ENCODE measurements around the gene RNF144B. TPM values are rescaled to one million over a fixed set of nuclear protein-coding genes. Genes with fewer than 3 reads are reported as not detected.
A peak's percentile ranks its signal among the peaks of the same experiment; 100 is the strongest.

Gene RNF144B
- total RNA-seq, 1 experiment from 2014 or later, result 26.2 TPM

GRCh38 chr6:18342223-18342622 lies 44.9 kb upstream of the RNF144B start:
- no peak overlapping the region for H2AFZ ChIP-seq
- BruUV-seq (replicated peaks), result no TSS peak
- CTCF ChIA-PET, result interaction anchor here (0.6 to 0.7 kb wide), 3 partner anchors 8 to 22 kb away, joined by 3 to 14 read pairs (median 5); no protein-coding TSS in a partner anchor

GRCh38 chr6:18343741-18344140 lies 43.4 kb upstream of the RNF144B start:
- H2AFZ ChIP-seq, result peak overlapping the region; percentile 49
- peak overlapping the region; percentile 68 for H3K27ac ChIP-seq
- no peaks in the 10 kb centered on the region for H4K20me1 ChIP-seq (ENCODE audit: insufficient read depth)
- no peaks in the 10 kb centered on the region for H3K27me3 ChIP-seq (ENCODE audit: insufficient read depth, low read depth)
- CTCF ChIA-PET, result no interaction called here
- DNase-seq, result peak in 1 of 2 experiments; percentile 73
- peaks cover 22% of the 10 kb centered on the region for H3K4me1 ChIP-seq (replicated peaks; ENCODE audit: insufficient read depth)
- no peaks in the 10 kb centered on the region for H3K9me2 ChIP-seq (ENCODE audit: insufficient read depth)
- no peaks in the 10 kb centered on the region for H3K36me3 ChIP-seq (ENCODE audit: low read depth)
- intact Hi-C loops (cut with micrococcal nuclease; ENCODE audit: unreplicated experiment), result loop anchor here (1.0 to 5.0 kb wide), 3 partner anchors 44 to 159 kb away; partner anchors contain the start of gene RNF144B
- H3K4me3 ChIP-seq, result no peak overlapping the region
- no TSS peak for BruUV-seq (replicated peaks)
- H3K79me2 ChIP-seq (ENCODE audit: low read depth), result no peaks in the 10 kb centered on the region
- no peaks in the 10 kb centered on the region for H3K9me3 ChIP-seq (ENCODE audit: insufficient read depth, low read depth)
- POLR2A ChIA-PET (ENCODE audit: unreplicated experiment), result interaction anchor here (0.6 kb wide), 2 partner anchors 88 to 1310 kb away, joined by 8 to 9 read pairs; no protein-coding TSS in a partner anchor
- H3F3A ChIP-seq (ENCODE audit: insufficient read depth, low read depth), result no peaks in the 10 kb centered on the region
- TF ChIP-seq EZH2 (IDR thresholded peaks at IDR 0.05; ENCODE audit: low read depth) (no peak), CTCF (conservative IDR thresholded peaks at IDR 0.05) (no peak)
- H3K4me2 ChIP-seq, result peak overlapping the region; percentile 54

More at GRCh38 chr6:18342223-18342622, 44.9 kb upstream of the RNF144B start:
- peak in 1 of 2 experiments; percentile 6 for DNase-seq
- Histone ChIP-seq H3K9me2 (ENCODE audit: insufficient read depth) (no peaks in the 10 kb centered on the region), H3K4me1 (replicated peaks; ENCODE audit: insufficient read depth) (peaks cover 22% of the 10 kb centered on the region), H4K20me1 (ENCODE audit: insufficient read depth) (no peaks in the 10 kb centered on the region), H3K4me3 (no peak overlapping the region), H3K4me2 (no peak overlapping the region), H3K27ac (peak overlapping the region; percentile 68), H3K9me3 (ENCODE audit: insufficient read depth, low read depth) (no peaks in the 10 kb centered on the region), H3K79me2 (ENCODE audit: low read depth) (no peaks in the 10 kb centered on the region), H3K27me3 (ENCODE audit: insufficient read depth, low read depth) (no peaks in the 10 kb centered on the region), H3F3A (ENCODE audit: insufficient read depth, low read depth) (no peaks in the 10 kb centered on the region), H3K36me3 (ENCODE audit: low read depth) (no peaks in the 10 kb centered on the region)
- POLR2A ChIA-PET (ENCODE audit: unreplicated experiment), result no interaction called here
- intact Hi-C loops (cut with micrococcal nuclease; ENCODE audit: unreplicated experiment), result loop anchor here (5.0 kb wide), 2 partner anchors 45 to 160 kb away; partner anchors contain the start of gene RNF144B
- no peak for TF ChIP-seq EZH2 (IDR thresholded peaks at IDR 0.05; ENCODE audit: low read depth)
- no peak for TF ChIP-seq CTCF (conservative IDR thresholded peaks at IDR 0.05)

- H3K36me3 ChIP-seq (ENCODE audit: low read depth), result no peaks in the 10 kb centered on the region
- CTCF ChIA-PET, result interaction anchor here (0.6 kb wide), 1 partner anchor 1192 kb away, joined by 3 read pairs; no protein-coding TSS in a partner anchor
- peak in 1 of 2 experiments; percentile 62 for DNase-seq
- no peak overlapping the region for H3K27ac ChIP-seq
- peaks cover 31% of the 10 kb centered on the region for H3K4me1 ChIP-seq (replicated peaks; ENCODE audit: insufficient read depth)
- H3K79me2 ChIP-seq (ENCODE audit: low read depth), result no peaks in the 10 kb centered on the region
- no peak for TF ChIP-seq EZH2 (IDR thresholded peaks at IDR 0.05; ENCODE audit: low read depth)
- no peak for TF ChIP-seq CTCF (conservative IDR thresholded peaks at IDR 0.05)
- H2AFZ ChIP-seq, result no peak overlapping the region
- intact Hi-C loops (cut with micrococcal nuclease; ENCODE audit: unreplicated experiment), result no loop called here
- BruUV-seq (replicated peaks), result no TSS peak
- no peak overlapping the region for H3K4me3 ChIP-seq
- H3F3A ChIP-seq (ENCODE audit: insufficient read depth, low read depth), result no peaks in the 10 kb centered on the region
- H3K4me2 ChIP-seq, result no peak overlapping the region
- no peaks in the 10 kb centered on the region for H3K27me3 ChIP-seq (ENCODE audit: insufficient read depth, low read depth)
- H3K9me3 ChIP-seq (ENCODE audit: insufficient read depth, low read depth), result no peaks in the 10 kb centered on the region
- H4K20me1 ChIP-seq (ENCODE audit: insufficient read depth), result no peaks in the 10 kb centered on the region
- POLR2A ChIA-PET (ENCODE audit: unreplicated experiment), result interaction anchor here (0.5 to 0.7 kb wide), 3 partner anchors 13 to 47 kb away, joined by 5 to 7 read pairs (median 6); partner anchors contain the start of gene RNF144B
- H3K9me2 ChIP-seq (ENCODE audit: insufficient read depth), result no peaks in the 10 kb centered on the region
Observed at GRCh38 chr6:18347021-18347577, 40.1 kb upstream of the RNF144B start.

All from PC-9 (cell line).